HCT116 (cell line): ENCODE results near the gene UNC93B1. TPM values are rescaled to one million over a fixed set of nuclear protein-coding genes. Genes with fewer than 3 reads are reported as not detected.

ENCODE experiments used
- ATAC-seq: fragments of 200-7000 bp; cut with Tn5 transposase; 2 replicates; pipeline ENCODE4 v1.9.1; 2020; ENCODE audit warnings: mild to moderate bottlenecking, moderate library complexity
- BruUV-seq: library from RNA; stranded (reverse); fragments of 400-500 nt; replicated peaks from 2 replicates; lab custom pipeline; 2021; lab: Mats Ljungman, UMichigan
- CTCF ChIA-PET: fragments of 300-600 bp; sonication (Branson Sonifier 250); formaldehyde crosslinking; loops from one replicate; lab custom pipeline; 2021; ENCODE audit warnings: antibody characterized with exemption; lab: Charles Lee
- POLR2A ChIA-PET: fragments of 300-600, 350-600 bp; sonication (Branson Sonifier 250); formaldehyde crosslinking; loops from one replicate; lab custom pipeline; 2021; ENCODE audit warnings: antibody characterized with exemption; lab: Charles Lee
- RAD21 ChIA-PET, 2 experiments: fragments of 300-600 bp; sonication (Branson Sonifier 250); formaldehyde crosslinking; loops; one replicate each; lab custom pipeline; 2023; ENCODE audit warnings: low total read pairs in 2 of 2; ENCODE audit not compliant: uncharacterized antibody in 2 of 2, unreplicated experiment in 2 of 2, low non-redundant PET in 1 of 2; lab: Charles Lee
- DNase-seq: peaks from one replicate; pipeline ENCODE4 v3.0.0-alpha.2; 2010; ENCODE audit warnings: low read depth, low spot score
- H2AFZ ChIP-seq: fragments of 200-600 bp; shearing (Covaris generic), sonication (generic); 2 replicates; pipeline ENCODE4 v1.6.1; 2017; ENCODE audit warnings: low read depth, mixed run types, mixed read lengths, antibody characterized with exemption, low read length; ENCODE audit not compliant: poor library complexity, severe bottlenecking
- H3K27ac ChIP-seq: 2 replicates; pipeline ENCODE4 v1.5.1; 2012; ENCODE audit warnings: low read depth, low read length
- H3K27me3 ChIP-seq: fragments of 200-600 bp; sonication (generic); 2 replicates; pipeline ENCODE4 v1.6.1; 2016; ENCODE audit warnings: mixed run types, low read length, mixed read lengths; ENCODE audit not compliant: insufficient read depth
- H3K36me3 ChIP-seq, 2 experiments: fragments of 200-500 bp in 1 of 2; fragments of 200-600 bp in 1 of 2; sonication (Bioruptor generic) in 1 of 2; sonication (generic) in 1 of 2; 2 replicates each; pipeline versions ENCODE4 v1.5.1 to v1.6.1; 2014 to 2016; ENCODE audit warnings: low read length in 2 of 2, inconsistent platforms in 1 of 2, mixed read lengths in 1 of 2, mixed run types in 1 of 2; ENCODE audit not compliant: insufficient read depth in 2 of 2, control insufficient read depth in 1 of 2
- H3K4me1 ChIP-seq, 2 experiments: fragments of 200-600 bp in 1 of 2; sonication (generic) in 1 of 2; 2 replicates each; pipeline versions ENCODE4 v1.5.1 to v1.6.1; 2012 to 2017; ENCODE audit warnings: low read length in 2 of 2, inconsistent platforms in 1 of 2, mild to moderate bottlenecking in 1 of 2, mixed read lengths in 1 of 2, mixed run types in 1 of 2, moderate library complexity in 1 of 2; ENCODE audit not compliant: insufficient read depth in 2 of 2, control insufficient read depth in 1 of 2
- H3K4me2 ChIP-seq: fragments of 200-600 bp; sonication (generic); 2 replicates; pipeline ENCODE4 v1.6.1; 2017; ENCODE audit warnings: mixed run types, low read length, mixed read lengths
- H3K4me3 ChIP-seq, 2 experiments: fragments of 200-600 bp in 1 of 2; sonication (generic) in 1 of 2; replicated peaks in 1 of 2; 2 replicates each; pipeline ENCODE4 v1.5.1; 2011 to 2016; ENCODE audit warnings: low read length in 2 of 2, control low read depth in 1 of 2, low read depth in 1 of 2, mild to moderate bottlenecking in 1 of 2, mixed read lengths in 1 of 2, mixed run types in 1 of 2
- H3K79me2 ChIP-seq: fragments of 200-600 bp; sonication (generic); 2 replicates; pipeline ENCODE4 v1.6.1; 2017; ENCODE audit warnings: mild to moderate bottlenecking, mixed run types, low read length, moderate library complexity, mixed read lengths; ENCODE audit not compliant: insufficient read depth
- H3K9ac ChIP-seq: fragments of 200-600 bp; sonication (generic); 2 replicates; pipeline ENCODE4 v1.6.1; 2016; ENCODE audit warnings: low read length, mixed read lengths
- H3K9me2 ChIP-seq: fragments of 200-600 bp; sonication (generic), shearing (Covaris generic); 2 replicates; pipeline ENCODE4 v1.6.1; 2017; ENCODE audit warnings: mixed run types, mild to moderate bottlenecking, moderate library complexity; ENCODE audit not compliant: insufficient read depth
- H3K9me3 ChIP-seq, 2 experiments: fragments of 200-500 bp in 1 of 2; fragments of 200-600 bp in 1 of 2; sonication (Bioruptor generic) in 1 of 2; sonication (generic) in 1 of 2; 2 replicates each; pipeline ENCODE4 v1.6.1; 2014 to 2017; ENCODE audit warnings: low read length in 2 of 2, mixed read lengths in 2 of 2, inconsistent platforms in 1 of 2, low read depth in 1 of 2, mild to moderate bottlenecking in 1 of 2, mixed run types in 1 of 2, moderate library complexity in 1 of 2; ENCODE audit not compliant: control insufficient read depth in 1 of 2, insufficient read depth in 1 of 2
- H4K20me1 ChIP-seq: fragments of 200-600 bp; sonication (generic), shearing (Covaris generic); 2 replicates; pipeline ENCODE4 v1.6.1; 2017; ENCODE audit warnings: mixed run types, mild to moderate bottlenecking, moderate library complexity; ENCODE audit not compliant: insufficient read depth
- CBX3 ChIP-seq: IDR thresholded peaks from 2 replicates; pipeline ENCODE4 v1.6.1; 2012; ENCODE audit warnings: low read depth
- SIN3A ChIP-seq: IDR thresholded peaks from 2 replicates; pipeline ENCODE4 v1.6.1; 2012; ENCODE audit warnings: low read depth
- SP1 ChIP-seq: IDR thresholded peaks from 2 replicates; pipeline ENCODE4 v1.6.1; 2012; ENCODE audit warnings: low read depth
- YY1 ChIP-seq: IDR thresholded peaks from 2 replicates; pipeline ENCODE4 v1.6.1; 2011; ENCODE audit warnings: low read length, low read depth, moderate library complexity, mild to moderate bottlenecking; ENCODE audit not compliant: insufficient replicate concordance; ENCODE audit errors: extremely low read depth
- ZFX ChIP-seq: fragments of 450-650 bp; IDR thresholded peaks from 2 replicates; pipeline ENCODE4 v1.6.1; 2017
- intact Hi-C: fragments of 100-400 bp; cut with micrococcal nuclease; formaldehyde crosslinking; loops from 2 replicates; pipeline ENCODE4 v1.10.0; 2022
- total RNA-seq: library from RNA; stranded (reverse); gene quantifications from one replicate; pipeline ENCODE4 v1.2.1, GENCODE V29; 2021; ENCODE audit not compliant: unreplicated experiment

The UNC93B1 gene
- total RNA-seq, 1 experiment from 2014 or later: 72.9 TPM

DNA sequence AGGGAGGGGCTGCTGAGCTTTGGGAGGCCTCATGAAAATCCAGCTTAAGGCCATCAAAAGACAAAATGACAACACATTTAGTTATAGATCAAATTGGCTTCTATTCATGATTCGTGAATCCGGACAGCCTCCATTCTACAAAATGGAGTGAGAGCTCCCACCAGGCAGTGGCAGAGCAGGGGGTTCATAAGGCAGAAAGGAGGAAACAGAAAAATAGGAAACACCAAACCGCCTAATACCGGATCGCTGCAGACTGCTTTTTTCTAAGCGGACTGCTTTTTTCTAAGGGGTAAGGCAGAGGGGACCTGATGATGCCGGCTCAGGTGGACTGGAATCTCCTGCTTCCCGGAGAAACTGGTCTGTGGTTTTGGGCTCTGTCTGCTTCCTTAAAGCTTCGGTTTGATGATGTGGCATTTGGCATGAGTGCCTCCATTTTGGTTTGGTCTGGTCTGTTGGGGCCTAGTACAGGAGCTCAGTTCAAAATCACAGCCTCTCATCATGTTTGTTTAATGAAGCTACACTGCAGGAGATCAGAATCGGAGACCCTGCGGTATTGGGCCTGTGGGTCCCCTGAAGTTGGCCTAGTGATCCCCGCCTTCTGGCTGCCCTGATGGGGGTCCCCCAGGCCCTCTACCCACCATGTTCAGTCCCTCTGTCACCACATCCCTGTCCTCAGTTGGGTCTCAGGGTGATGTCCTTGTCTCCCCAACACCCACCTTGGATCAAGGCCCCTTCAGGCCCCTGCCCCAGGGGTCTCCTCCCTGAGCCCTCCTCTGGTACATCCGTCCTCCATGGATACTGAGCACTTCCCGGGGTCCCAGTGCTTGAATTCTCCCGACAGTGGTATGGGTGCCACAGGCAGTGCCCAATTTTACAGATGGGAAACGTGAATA is 7.4 kb upstream of the UNC93B1 start:
- Histone ChIP-seq H4K20me1 (no peaks in the 10 kb centered on the region), H3K4me3 (peak overlapping the region; percentile 57 to 71), H3K79me2 (peaks cover 20% of the 10 kb centered on the region; the same call in 1 of the 2 replicates), H3K4me2 (peak overlapping the region; percentile 97), H3K9me2 (no peaks in the 10 kb centered on the region), H3K9ac (peak overlapping the region; percentile 86), H3K27ac (peak overlapping the region; percentile 96), H3K4me1 (peaks cover 76 to 86% of the 10 kb centered on the region in 2 experiments), H3K36me3 (no peaks in the 10 kb centered on the region), H2AFZ (no peak overlapping the region), H3K27me3 (no peaks in the 10 kb centered on the region), H3K9me3 (no peaks in the 10 kb centered on the region)
- ChIA-PET CTCF (interaction anchor here (0.9 to 1.0 kb wide), 2 partner anchors 15 to 197 kb away, joined by 3 to 5 read pairs; no protein-coding TSS in a partner anchor), RAD21 (interaction anchor here in 1 of 2 experiments (1.7 kb wide), 1 partner anchor 11 kb away, joined by 7 read pairs; no protein-coding TSS in a partner anchor), POLR2A (interaction anchor here (1.4 kb wide), 1 partner anchor 14 kb away, joined by 9 read pairs; no protein-coding TSS in a partner anchor)
- intact Hi-C loops: loop anchor here (5.0 kb wide), 1 partner anchor 196 kb away; no protein-coding TSS in a partner anchor
- DNase-seq (no peak), ATAC-seq (no peak)
- TF ChIP-seq SIN3A (no peak), YY1 (peak; percentile 62), ZFX (0 out of 2 replicates have a peak, but pooled peaks have one; percentile 27), CBX3 (no peak), SP1 (no peak)
- no TSS peak for BruUV-seq
